GM12878 (cell line): Measurements from ENCODE around the gene CHID1. TPM values are rescaled to one million over a fixed set of nuclear protein-coding genes. Genes with fewer than 3 reads are reported as not detected.

Experiments used
- ATAC-seq: fragments of 200-7000 bp; cut with Tn5 transposase; 3 replicates; pipeline ENCODE4 v1.9.1; 2020; ENCODE audit warnings: mild to moderate bottlenecking, moderate library complexity
- BruUV-seq: library from RNA; stranded (reverse); fragments of 400-500 nt; replicated peaks from 2 replicates; lab custom pipeline; 2021; lab: Mats Ljungman, UMichigan
- CTCF ChIA-PET: fragments of 300-600 bp; sonication (Branson Sonifier 250); formaldehyde crosslinking; extraction: SDS; loops from one replicate; lab custom pipeline; 2021; ENCODE audit warnings: inconsistent platforms; lab: Yijun Ruan, JAX
- POLR2A ChIA-PET: fragments of 350-600 bp; formaldehyde crosslinking; extraction: SDS; loops from one replicate; lab custom pipeline; 2021; ENCODE audit warnings: inconsistent platforms; lab: Charles Lee
- RAD21 ChIA-PET: fragments of 300-600 bp; sonication (Branson Sonifier 250); formaldehyde crosslinking; loops from one replicate; lab custom pipeline; 2023; ENCODE audit warnings: antibody characterized with exemption; ENCODE audit not compliant: unreplicated experiment; lab: Charles Lee
- SMC1A ChIA-PET: fragments of 300-600 bp; sonication (Branson Sonifier 250); formaldehyde crosslinking; loops from one replicate; lab custom pipeline; 2023; ENCODE audit not compliant: unreplicated experiment, uncharacterized antibody; lab: Charles Lee
- DNase-seq: peaks from one replicate; pipeline ENCODE4 v3.0.0-alpha.2; 2011; ENCODE audit warnings: low read depth, low spot score
- FAIRE-seq: peaks from 3 replicates; lab custom pipeline; 2011; peaks lifted over from hg19 to GRCh38; lab: Jason Lieb, UNC
- H2AFZ ChIP-seq: 2 replicates; pipeline ENCODE4 v1.6.0; 2011; ENCODE audit warnings: low read depth, low read length, control low read depth; ENCODE audit not compliant: control insufficient read depth
- H3K27ac ChIP-seq: 2 replicates; pipeline ENCODE4 v1.5.1; 2011; ENCODE audit warnings: control low read depth; ENCODE audit not compliant: control insufficient read depth, insufficient read depth
- H3K27me3 ChIP-seq, 2 experiments: replicated peaks in 1 of 2; 2 replicates each; pipeline versions ENCODE4 v1.6.0 to v1.6.1; 2011; ENCODE audit warnings: low read length in 1 of 2; ENCODE audit not compliant: control insufficient read depth in 2 of 2, insufficient read depth in 2 of 2
- H3K36me3 ChIP-seq, 2 experiments: 2 replicates each; pipeline ENCODE4 v1.5.1; 2011; ENCODE audit warnings: low read length in 1 of 2; ENCODE audit not compliant: control insufficient read depth in 2 of 2, insufficient read depth in 2 of 2
- H3K4me1 ChIP-seq: 2 replicates; pipeline ENCODE4 v1.6.1; 2011; ENCODE audit warnings: mild to moderate bottlenecking, low read length, moderate library complexity, mixed read lengths; ENCODE audit not compliant: control insufficient read depth, insufficient read depth
- H3K4me2 ChIP-seq: 2 replicates; pipeline ENCODE4 v1.6.0; 2011; ENCODE audit warnings: control low read depth; ENCODE audit not compliant: control insufficient read depth, insufficient read depth
- H3K4me3 ChIP-seq: fragments of 200-600 bp; sonication (generic); 2 replicates; pipeline ENCODE4 v1.5.1; 2016
- H3K79me2 ChIP-seq: 2 replicates; pipeline ENCODE4 v1.6.0; 2011; ENCODE audit warnings: low read length; ENCODE audit not compliant: control insufficient read depth, insufficient read depth
- H3K9ac ChIP-seq: 2 replicates; pipeline ENCODE4 v1.8.0; 2011; ENCODE audit warnings: low read length, control low read depth, mixed read lengths; ENCODE audit not compliant: control insufficient read depth, insufficient read depth
- H3K9me3 ChIP-seq: replicated peaks from 3 replicates; pipeline ENCODE4 v1.5.1; 2011; ENCODE audit warnings: mild to moderate bottlenecking, low read length; ENCODE audit not compliant: control insufficient read depth, insufficient read depth
- H4K20me1 ChIP-seq: 2 replicates; pipeline ENCODE4 v1.6.0; 2011; ENCODE audit not compliant: control insufficient read depth, insufficient read depth
- ATF2 ChIP-seq: IDR thresholded peaks from 2 replicates; pipeline ENCODE4 v1.6.1; 2012; ENCODE audit warnings: low read length, inconsistent platforms
- CTCF ChIP-seq, 3 experiments: IDR thresholded peaks in 2 of 3; conservative IDR thresholded peaks in 1 of 3; 2 replicates each; pipeline ENCODE4 v1.5.1; 2011; ENCODE audit warnings: low read depth in 3 of 3, low read length in 3 of 3, mild to moderate bottlenecking in 3 of 3, control low read depth in 2 of 3, moderate library complexity in 2 of 3, inconsistent platforms in 1 of 3, mixed read lengths in 1 of 3; ENCODE audit not compliant: control insufficient read depth in 2 of 3, insufficient read depth in 1 of 3; ENCODE audit errors: extremely low read depth in 1 of 3
- EZH2 ChIP-seq: IDR thresholded peaks from 2 replicates; pipeline ENCODE4 v1.6.1; 2012; ENCODE audit warnings: low read depth, mild to moderate bottlenecking, control low read depth, inconsistent platforms, low read length, borderline replicate concordance; ENCODE audit not compliant: control insufficient read depth
- NFYA ChIP-seq: IDR thresholded peaks from 2 replicates; pipeline ENCODE4 v1.6.1; 2011; ENCODE audit warnings: low read depth, mild to moderate bottlenecking, low read length, improper control_type of control experiment, borderline replicate concordance
- PBX3 ChIP-seq: IDR thresholded peaks from 2 replicates; pipeline ENCODE4 v1.6.1; 2011; ENCODE audit warnings: mild to moderate bottlenecking, low read depth, low read length, moderate library complexity; ENCODE audit not compliant: insufficient replicate concordance
- RBBP5 ChIP-seq: fragments of 200-600 bp; sonication (generic); conservative IDR thresholded peaks from 2 replicates; pipeline ENCODE4 v1.6.1; 2016
- STAT1 ChIP-seq: fragments of 450-650 bp; conservative IDR thresholded peaks from 2 replicates; pipeline ENCODE4 v1.6.1; 2014; ENCODE audit warnings: antibody characterized with exemption, mild to moderate bottlenecking
- SUPT20H ChIP-seq: IDR thresholded peaks from 2 replicates; pipeline ENCODE4 v1.6.1; 2011; ENCODE audit warnings: low read depth, mild to moderate bottlenecking, low read length, moderate library complexity, borderline replicate concordance; ENCODE audit not compliant: control insufficient read depth
- ZBTB4 ChIP-seq: fragments of 450-650 bp; formaldehyde crosslinking; IDR thresholded peaks from 2 replicates; pipeline ENCODE4 v1.4.0; 2022; ENCODE audit warnings: mild to moderate bottlenecking, moderate library complexity
- ZNF217 ChIP-seq: fragments of 450-650 bp; IDR thresholded peaks from 2 replicates; pipeline ENCODE4 v1.6.1; 2017; ENCODE audit warnings: antibody characterized with exemption, mild to moderate bottlenecking
- ZNF687 ChIP-seq: fragments of 450-650 bp; IDR thresholded peaks from 2 replicates; pipeline ENCODE4 v1.6.1; 2017; ENCODE audit warnings: mild to moderate bottlenecking, moderate library complexity
- WGBS: methylation state at CpG from one replicate; pipeline ENCODE4 v1.1.6; 2016; ENCODE audit warnings: low lambda C conversion rate; ENCODE audit not compliant: insufficient replicate concordance, insufficient coverage; ENCODE audit errors: missing lambda C conversion rate; 5-methylcytosine and 5-hydroxymethylcytosine counted together
- in situ Hi-C: fragments of 300-500 bp; cut with MboI; formaldehyde crosslinking; loops from 9 replicates; pipeline ENCODE4 v1.14.3; 2018; ENCODE audit warnings: mixed read lengths
- intact Hi-C: fragments of 100-400 bp; cut with micrococcal nuclease; formaldehyde crosslinking; loops from one replicate; pipeline ENCODE4 v1.14.2; 2022; ENCODE audit not compliant: unreplicated experiment
- polyA plus RNA-seq, 11 experiments: library from polyadenylated mRNA; depleted of rRNA in 4 of 11; unstranded in 6 of 11; stranded (reverse) in 5 of 11; fragments of >200 nt; fragmentation: Nextera tagmentation in 4 of 11; fragmentation: Illumina TruSeq in 1 of 11; extraction: Ambion mirVana in 4 of 11; extraction: Trizol in 1 of 11; gene quantifications; 1 replicate in 1 of 11; 2 replicates in 10 of 11; pipeline versions ENCODE4 v1.2.1 to v1.2.3, GENCODE V29; 2011 to 2016; ENCODE audit warnings: inconsistent platforms in 2 of 11, missing spikeins in 2 of 11, low read depth in 1 of 11
- total RNA-seq, 4 experiments: library from RNA; depleted of rRNA in 3 of 4; stranded (reverse); fragments of >200 nt in 3 of 4; fragmentation: Illumina TruSeq in 1 of 4; extraction: Trizol in 1 of 4; gene quantifications; 2 replicates each; pipeline versions ENCODE4 v1.2.1 to v1.2.3, GENCODE V29; 2013 to 2021

The CHID1 gene
- total and polyA plus RNA-seq, 10 of the 15 experiments (the other 5 are each of a cell fraction or from before 2014, with no cell fraction given), result 4.8 to 75.2 (median 30.1) TPM

GRCh38 chr11:873706-874105, 36.9 kb downstream of the CHID1 start:
- FAIRE-seq, result no peak
- Histone ChIP-seq H3K36me3 (no peaks in the 10 kb centered on the region; a peak in 1 of 4 replicates), H3K27ac (no peak overlapping the region), H3K9me3 (no peaks in the 10 kb centered on the region), H3K9ac (no peak overlapping the region), H2AFZ (no peak overlapping the region), H3K27me3 (no peaks in the 10 kb centered on the region), H3K79me2 (no peaks in the 10 kb centered on the region), H4K20me1 (no peaks in the 10 kb centered on the region), H3K4me3 (no peak overlapping the region), H3K4me1 (no peaks in the 10 kb centered on the region), H3K4me2 (no peak overlapping the region)
- no peak for DNase-seq
- ChIA-PET SMC1A (no interaction called here), CTCF (interaction anchor here (1.1 kb wide), 1 partner anchor 25 kb away, joined by 3 read pairs; no protein-coding TSS in a partner anchor), RAD21 (no interaction called here), POLR2A (no interaction called here)
- no peak for ATAC-seq
- TF ChIP-seq SUPT20H (no peak), STAT1 (no peak), RBBP5 (no peak), ZNF687 (no peak), EZH2 (no peak), ZNF217 (no peak), ZBTB4 (no peak), PBX3 (no peak), NFYA (no peak), ATF2 (no peak), CTCF (IDR thresholded peaks at IDR 0.05 in 2 of 3, conservative IDR thresholded peaks at IDR 0.05 in 1 of 3; ENCODE audit: control insufficient read depth in 2 of 3, extremely low read depth in 1 of 3, insufficient read depth in 1 of 3, low read depth in 3 of 3, low read length in 3 of 3) (no peak)
- BruUV-seq, result no TSS peak
- intact Hi-C loops, result no loop called here
- in situ Hi-C loops, result no loop called here
- WGBS, result 81% methylated on average over 12 of the region's 12 CpGs
